HEK293T (cell line): ENCODE measurements around the gene NLRP9.

Source experiments
- ARNT ChIP-seq: fragments of 450-650 bp; IDR thresholded peaks from 2 replicates; pipeline ENCODE4 v1.6.1; 2017; ENCODE audit warnings: mild to moderate bottlenecking
- BHLHE40 ChIP-seq: fragments of 450-650 bp; IDR thresholded peaks from 2 replicates; pipeline ENCODE4 v1.6.1; 2016; ENCODE audit warnings: mild to moderate bottlenecking, moderate library complexity, borderline replicate concordance
- ELF4 ChIP-seq: fragments of 450-650 bp; IDR thresholded peaks from 2 replicates; pipeline ENCODE4 v1.6.1; 2017; ENCODE audit warnings: antibody characterized with exemption
- FOXA1 ChIP-seq: fragments of 450-650 bp; IDR thresholded peaks from 2 replicates; pipeline ENCODE4 v1.6.1; 2016; ENCODE audit warnings: mild to moderate bottlenecking
- FOXK2 ChIP-seq: fragments of 450-650 bp; IDR thresholded peaks from 2 replicates; pipeline ENCODE4 v1.6.1; 2016; ENCODE audit warnings: mild to moderate bottlenecking
- SP1 ChIP-seq: fragments of 450-650 bp; IDR thresholded peaks from 2 replicates; pipeline ENCODE4 v1.6.1; 2017
- SUZ12 ChIP-seq: fragments of 450-650 bp; IDR thresholded peaks from 2 replicates; pipeline ENCODE4 v1.6.1; 2016; ENCODE audit warnings: mild to moderate bottlenecking
- TARDBP ChIP-seq: fragments of 450-650 bp; IDR thresholded peaks from 2 replicates; pipeline ENCODE4 v1.6.1; 2016
- ZNF384 ChIP-seq: fragments of 450-650 bp; IDR thresholded peaks from 2 replicates; pipeline ENCODE4 v1.6.1; 2016

DNA sequence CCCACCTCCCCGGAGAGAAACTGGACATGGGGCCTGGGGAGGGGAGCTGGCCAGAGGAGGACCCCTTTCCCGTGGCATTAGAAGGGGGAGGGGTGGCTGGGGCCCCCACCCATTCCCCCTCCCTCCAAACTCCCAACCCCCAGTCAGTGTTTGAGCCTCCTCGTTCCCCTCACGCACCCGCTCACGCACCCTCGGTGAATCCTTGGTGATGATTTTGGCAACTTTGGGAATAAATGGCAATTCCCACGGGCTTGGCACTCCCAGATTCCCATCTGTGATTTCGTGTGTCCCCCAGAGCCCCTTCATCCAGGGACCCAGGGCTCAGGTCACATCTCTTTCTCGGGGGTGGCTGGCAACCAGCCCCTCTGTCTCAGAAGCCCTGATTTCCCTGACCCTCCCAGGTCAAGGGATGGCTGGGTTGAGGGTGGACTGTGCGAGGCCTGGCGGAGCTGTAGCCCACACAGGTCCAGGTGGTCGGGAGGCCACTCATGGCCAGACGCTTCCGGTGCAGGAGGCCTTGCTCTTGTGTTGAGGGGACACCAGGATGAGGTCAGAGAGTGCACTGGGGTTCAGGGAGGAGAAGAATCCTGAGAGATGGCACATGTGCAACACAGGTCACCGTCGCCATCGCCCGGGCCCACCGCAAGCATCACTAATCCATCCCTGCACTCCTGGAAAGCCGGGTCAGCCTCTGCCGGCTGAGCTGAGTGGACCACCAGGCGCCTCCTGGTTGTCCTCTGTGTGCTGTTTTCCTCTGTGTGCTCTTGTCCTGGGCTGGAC, 42.5 kb downstream of the NLRP9 start:
- no peak for TF ChIP-seq SP1
- no peak for TF ChIP-seq ELF4
- no peak for TF ChIP-seq ZNF384
- no peak for TF ChIP-seq FOXK2
- TF ChIP-seq TARDBP: no peak
- no peak for TF ChIP-seq SUZ12
- TF ChIP-seq ARNT: no peak
- no peak for TF ChIP-seq FOXA1
- no peak for TF ChIP-seq BHLHE40
